GM19452 (cell line): ENCODE results near the gene C11orf42.

Experiments
- ATAC-seq: cut with Tn5 transposase; IDR thresholded peaks from one replicate; pipeline ENCODE4 v1.9.1; 2021; ENCODE audit not compliant: unreplicated experiment

The C11orf42 gene, protein sequence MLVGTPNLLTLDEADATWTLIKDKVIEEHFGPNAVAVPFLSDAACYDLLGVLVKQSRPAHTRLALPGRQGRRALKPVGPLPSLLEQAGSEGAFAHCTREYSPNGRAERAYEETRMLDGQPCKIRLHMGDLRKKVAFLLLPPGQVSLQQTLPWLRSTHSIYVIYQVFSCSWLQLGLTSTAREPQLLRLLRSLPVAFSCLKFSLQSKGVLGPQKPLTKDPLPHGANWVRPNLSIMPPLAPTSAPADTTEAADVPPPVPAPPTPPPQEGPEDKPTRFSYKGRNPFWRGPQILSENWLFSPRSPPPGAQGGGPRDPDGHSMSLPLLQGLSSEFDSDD

DNA sequence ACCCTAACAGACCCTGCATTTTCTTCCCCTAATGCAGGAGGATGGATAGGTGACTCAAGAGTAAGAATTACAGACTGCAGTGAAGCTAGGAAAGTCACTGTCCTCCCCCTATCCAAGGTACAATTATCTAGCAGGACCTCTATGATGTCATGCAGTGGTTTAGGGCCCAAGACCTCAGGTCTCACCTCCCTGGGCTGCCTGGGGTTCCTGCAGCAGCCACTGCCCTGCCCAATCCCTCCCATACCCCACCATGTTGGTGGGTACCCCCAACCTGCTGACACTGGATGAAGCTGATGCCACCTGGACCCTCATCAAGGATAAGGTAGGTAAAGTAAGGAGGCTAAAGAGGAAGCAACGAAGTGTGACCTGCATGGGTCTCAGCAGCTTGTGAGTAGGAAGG, at the start of gene C11orf42:
Gene C11orf42 (plus strand): TSS at position 192 of the 400 bp plus-strand sequence. CDS start 59 bp downstream, at position 251.
- ATAC-seq: no peak

DNA sequence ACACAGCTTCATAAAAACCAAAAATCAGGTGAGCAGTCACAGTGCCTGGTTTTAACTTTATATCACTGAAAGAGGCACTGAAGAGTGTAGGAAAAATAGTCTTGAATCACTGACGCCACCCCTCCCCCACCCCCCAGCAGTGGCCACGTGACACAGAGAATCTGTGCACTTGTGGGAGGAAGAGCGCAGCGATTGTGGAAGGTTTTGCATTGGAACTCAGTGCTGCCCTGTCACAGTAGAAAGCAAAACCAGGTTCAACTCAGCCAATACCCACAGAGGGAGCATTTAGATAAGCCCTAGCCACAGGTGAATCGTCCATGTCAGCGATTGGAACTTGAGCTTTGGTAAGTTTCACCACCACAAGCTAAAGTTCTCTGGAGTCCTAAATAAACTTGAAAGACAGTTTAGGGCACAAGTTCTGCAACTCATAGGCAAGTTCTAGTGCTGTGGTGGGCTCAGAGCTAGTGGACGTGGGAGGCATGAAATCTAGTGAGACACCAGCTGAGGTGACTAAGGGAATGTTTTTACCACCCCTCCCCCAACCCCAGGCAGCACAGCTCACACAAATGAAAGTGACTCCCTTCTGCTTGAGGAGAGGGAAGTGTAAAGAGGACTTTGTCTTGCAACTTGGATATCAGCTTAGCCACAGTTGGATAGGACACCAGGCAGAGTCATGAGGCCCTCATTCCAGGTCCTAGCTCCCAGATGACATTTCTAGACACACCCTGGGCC, 48.6 kb upstream of the C11orf42 start:
- ATAC-seq: no peak

DNA sequence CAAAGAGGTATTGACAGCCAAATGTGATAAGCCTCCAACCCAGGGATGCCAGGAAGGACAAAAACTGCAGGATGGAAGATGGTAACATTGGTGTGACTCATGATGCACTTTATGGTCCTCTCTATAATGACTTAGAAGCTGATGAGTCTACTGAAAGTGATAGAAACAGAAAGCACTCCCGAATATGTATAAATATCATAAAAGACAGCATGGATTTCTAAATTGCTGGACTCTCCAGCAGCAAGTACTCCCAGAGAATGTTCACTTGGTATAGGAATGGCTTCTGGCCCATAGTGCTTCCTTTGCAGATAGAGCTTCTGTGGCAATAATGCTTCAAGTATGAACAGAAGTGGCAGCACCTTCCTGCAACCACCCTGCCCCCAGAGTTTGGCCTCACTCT, 35.1 kb upstream of the C11orf42 start, which contains the start of gene OR52B2:
Gene OR52B2 (minus strand): TSS at position 101 of the 400 bp plus-strand sequence. CDS start 0 bp downstream, at position 101.
- ATAC-seq: no peak

DNA sequence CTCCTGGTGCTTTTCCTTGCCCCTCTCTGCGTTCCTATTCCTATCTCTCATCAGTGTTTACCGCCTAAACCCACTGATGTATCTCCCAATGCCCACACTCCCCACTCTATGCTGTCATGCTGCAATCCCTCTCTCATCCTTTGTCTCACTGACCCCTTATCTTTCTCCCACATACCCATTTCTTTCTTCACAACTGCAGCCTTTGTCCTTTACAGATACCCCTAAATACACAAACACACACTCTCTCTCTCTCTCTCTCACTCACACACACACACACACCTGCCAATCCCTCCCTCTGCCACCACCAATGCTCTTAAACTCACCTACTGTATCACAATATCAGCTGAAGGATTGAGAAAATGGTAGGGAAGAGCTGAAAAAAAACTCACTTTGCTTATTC, 29.9 kb upstream of the C11orf42 start:
- no peak for ATAC-seq

DNA sequence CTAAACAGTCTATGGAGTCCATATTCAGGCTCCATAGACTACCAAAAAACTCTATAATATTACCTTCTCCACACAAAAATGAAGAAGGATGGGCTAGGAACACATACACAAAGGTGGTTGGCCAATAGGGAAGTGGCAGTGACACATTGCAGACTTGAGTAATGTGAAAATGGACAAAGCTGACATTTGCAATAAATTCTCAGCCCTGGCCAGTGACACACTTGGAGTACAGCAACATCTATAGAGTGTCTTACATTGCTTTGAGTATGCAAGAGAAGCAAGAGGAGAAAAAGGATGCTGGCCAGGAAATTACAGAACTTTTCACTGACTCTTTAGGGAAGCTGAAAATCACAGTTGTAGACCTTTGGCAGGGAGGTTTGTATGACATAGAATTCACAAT, 13.6 kb upstream of the C11orf42 start:
- no peak for ATAC-seq

DNA sequence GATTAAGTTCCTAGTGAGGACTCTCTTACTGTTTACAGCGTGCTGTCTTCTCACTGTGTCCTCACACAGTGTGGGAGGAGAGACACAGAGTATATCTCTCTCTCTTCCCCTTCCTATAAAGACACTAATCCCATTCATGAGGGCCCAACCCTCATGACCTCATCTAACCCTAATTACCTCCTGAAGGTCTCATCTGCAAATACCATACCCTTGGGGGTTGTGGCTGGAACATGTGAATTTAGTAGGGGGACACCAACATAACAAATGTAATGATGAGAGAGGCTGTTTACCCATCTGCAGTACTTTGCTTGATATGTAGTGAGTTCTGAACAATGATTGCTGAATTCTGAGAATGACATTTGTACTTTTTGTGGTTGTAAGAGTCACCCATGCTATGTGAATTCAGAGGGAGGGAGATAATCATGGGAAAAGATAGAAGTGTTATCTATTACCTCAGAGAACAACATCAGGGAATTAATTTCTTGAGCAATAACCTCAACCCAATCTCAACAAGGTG, 11.2 kb upstream of the C11orf42 start:
- ATAC-seq: no peak

DNA sequence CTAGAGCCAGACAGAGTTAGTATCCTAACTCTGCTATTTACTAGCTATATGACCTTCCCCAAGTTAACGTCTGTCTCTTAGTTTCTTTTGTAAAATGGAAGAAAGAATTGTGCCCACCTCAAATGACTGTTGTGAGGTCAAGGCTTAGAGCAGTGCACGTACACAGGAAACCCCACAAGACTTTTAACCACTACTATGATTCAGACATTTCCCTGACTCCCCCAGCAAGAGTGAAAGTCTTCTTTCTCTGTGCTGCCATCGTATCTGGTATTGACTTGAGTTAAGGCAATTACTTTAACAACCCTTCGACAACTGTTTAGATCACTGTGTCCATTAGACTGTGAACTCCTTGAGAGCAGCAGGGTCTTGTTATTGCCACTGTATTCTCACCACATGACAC, 9.0 kb upstream of the C11orf42 start:
- no peak for ATAC-seq

DNA sequence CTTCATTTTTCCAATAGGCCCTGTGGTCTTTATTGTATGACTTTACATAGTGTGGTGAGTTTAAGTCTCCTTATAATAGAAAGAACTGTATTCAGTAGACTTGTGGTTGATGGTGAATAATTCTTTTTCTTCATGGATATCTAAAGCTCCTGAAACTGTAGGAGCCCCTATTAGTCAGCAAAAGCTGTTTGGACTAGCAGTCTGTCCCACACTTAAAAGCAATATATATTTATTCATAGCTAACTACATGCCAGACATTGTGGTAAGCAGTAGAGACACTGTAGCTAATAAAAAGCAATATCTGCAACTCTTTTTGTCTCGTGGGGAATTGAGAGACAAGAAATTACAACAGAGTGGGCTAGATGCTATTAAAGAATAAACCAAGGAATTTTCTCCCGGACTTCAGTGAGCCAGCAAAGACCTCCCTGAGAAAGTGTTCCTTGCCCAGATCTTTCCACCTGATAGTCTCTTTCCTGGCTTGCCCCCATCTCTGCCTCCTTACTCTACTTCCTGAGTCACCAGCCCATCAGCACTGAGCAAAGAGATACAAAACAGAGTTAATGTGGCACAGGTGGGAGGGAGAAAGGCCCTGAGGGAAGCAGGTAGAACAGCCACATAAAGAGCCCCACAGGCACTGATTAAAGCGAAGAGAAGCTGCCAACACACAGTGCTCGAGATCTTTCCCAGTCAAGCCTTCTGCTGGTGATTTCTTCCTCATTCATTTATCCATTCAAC, 7.7 kb upstream of the C11orf42 start:
- no peak for ATAC-seq

DNA sequence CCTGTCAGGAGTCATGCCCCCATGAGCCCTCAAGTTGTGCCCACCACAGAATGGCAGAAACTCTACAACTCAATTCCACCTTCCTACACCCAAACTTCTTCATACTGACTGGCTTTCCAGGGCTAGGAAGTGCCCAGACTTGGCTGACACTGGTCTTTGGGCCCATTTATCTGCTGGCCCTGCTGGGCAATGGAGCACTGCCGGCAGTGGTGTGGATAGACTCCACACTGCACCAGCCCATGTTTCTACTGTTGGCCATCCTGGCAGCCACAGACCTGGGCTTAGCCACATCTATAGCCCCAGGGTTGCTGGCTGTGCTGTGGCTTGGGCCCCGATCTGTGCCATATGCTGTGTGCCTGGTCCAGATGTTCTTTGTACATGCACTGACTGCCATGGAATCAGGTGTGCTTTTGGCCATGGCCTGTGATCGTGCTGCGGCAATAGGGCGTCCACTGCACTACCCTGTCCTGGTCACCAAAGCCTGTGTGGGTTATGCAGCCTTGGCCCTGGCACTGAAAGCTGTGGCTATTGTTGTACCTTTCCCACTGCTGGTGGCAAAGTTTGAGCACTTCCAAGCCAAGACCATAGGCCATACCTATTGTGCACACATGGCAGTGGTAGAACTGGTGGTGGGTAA, 6.1 kb upstream of the C11orf42 start, which contains the start of gene OR52W1:
Gene OR52W1 (plus strand): TSS at position 51 of the 637 bp plus-strand sequence. CDS start 0 bp downstream, at position 51.
- no peak for ATAC-seq

DNA sequence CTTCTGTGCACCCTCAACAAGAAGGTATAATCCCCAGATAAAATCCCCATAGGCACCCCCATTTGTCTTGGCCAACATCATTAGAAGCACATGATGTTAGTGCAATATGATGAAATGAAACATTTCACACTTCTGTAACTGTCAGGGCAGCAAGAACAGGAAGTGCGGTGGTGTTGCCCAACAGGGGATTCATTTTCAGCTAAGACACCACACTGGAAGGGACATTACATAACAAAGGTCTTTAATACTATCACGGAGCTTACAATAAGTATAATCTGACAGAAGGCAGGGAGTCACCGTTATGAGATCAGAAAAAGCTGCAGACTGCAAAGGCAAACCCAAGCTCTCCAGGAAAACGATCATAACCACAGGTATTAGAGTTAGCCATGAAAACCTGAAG, 4.4 kb upstream of the C11orf42 start:
- no peak for ATAC-seq

DNA sequence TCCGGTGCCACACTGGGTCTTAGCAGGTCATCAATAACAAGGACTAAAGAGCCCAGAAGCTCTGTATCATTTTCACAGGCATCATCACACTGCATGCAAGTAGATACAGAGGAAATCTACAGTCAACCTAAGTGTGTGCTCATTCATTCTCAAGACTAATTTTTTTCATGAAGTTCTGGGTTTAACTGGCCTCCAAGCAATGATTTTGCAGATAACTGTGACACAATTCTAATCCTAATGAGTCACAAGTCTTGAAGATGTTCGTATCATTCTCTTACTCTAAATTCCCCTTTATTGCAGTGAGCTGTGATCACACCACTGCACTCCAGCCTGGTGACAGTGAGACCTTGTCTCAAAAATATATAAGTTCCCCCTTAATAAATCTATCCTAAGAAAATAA, 3.9 kb upstream of the C11orf42 start:
- ATAC-seq: no peak

DNA sequence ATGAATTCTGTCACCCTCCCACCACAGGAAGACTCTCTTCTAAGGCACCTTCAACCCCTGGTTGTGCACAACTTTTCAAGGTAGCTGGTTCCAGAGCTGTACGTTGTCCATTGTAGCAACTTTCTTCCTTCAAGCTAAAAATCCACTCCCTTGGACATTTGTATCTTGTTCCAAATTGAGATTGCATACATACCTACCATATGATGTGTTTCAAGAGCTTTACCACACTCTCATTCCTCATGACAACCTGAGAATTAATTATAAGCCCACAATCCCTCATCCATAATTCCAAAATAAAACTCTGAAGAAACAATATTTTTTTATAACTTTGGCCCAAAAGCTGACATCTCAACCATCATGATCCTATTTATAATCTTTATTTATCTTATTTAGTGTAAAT, 3.3 kb upstream of the C11orf42 start:
- no peak for ATAC-seq

DNA sequence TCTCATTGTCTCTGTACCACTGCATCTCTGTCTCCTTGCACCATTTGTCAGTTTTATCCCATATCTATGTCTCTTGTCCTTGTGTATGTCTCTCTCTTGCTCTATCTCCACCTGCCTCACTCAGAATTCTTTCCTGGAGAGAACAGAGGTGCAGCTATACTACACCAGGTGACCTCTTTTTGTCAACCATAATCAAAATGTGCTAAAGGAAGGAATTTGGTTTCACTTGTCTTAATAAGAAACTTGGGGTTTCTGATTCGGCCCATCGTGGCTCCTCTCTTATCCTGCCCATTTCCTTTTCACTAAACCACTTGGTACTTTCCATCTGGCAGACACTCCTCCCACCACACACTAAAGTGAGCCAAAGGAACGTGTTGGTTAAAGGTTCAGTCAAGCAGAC, 2.0 kb upstream of the C11orf42 start:
- ATAC-seq: peak; percentile 84

DNA sequence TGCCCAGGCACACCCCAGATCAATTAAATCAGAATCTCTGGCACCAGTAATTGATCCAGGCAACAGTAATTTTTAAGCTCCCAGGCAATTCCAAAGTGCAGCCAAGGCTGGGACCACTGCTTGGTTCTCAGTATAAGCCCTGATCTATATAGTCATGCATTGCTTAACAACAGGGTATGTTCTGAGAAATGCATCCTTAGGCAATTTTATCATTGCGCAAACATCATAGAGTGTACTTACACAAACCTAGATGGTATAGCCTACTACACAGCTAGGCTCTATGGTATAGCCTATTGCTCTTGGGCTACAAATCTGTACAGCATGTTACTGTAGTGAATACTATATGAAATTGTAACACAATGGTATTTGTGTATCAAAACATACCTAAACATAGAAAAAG, 651 bp upstream of the C11orf42 start:
- ATAC-seq: no peak

DNA sequence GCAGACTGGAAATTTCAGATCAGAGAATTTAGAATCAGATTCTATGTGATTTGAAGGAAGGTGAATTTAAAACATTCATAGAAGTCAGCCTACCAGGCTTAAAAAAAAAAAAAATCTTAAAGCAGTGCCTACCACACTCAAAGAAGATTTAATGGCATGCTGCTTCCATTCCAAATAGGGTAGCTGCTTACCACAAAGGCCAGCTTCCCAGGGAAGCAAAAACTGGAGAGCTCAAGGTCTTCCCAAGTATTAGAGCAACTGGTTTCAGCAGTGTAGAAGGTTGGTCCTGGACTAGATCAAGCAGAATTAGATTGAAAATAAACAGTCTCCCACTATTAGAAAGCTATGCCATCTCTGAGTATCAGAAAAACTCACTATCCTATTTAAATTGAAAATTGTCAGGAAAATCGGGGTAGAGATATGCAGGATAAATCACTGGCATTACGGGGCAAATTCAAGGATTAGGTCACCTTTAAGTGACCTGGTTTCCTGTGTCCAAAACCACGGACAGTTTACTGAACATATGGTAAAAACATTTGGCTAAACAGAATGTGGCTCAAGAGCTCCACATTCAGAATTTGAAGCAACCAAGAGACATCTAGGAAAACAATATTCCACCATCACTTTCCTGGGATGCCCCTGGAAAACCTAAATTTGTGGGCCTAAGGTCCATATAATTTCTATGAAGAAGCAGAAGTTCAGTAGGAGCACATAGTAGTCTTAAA, 1.3 kb downstream of the C11orf42 start:
- ATAC-seq: no peak

DNA sequence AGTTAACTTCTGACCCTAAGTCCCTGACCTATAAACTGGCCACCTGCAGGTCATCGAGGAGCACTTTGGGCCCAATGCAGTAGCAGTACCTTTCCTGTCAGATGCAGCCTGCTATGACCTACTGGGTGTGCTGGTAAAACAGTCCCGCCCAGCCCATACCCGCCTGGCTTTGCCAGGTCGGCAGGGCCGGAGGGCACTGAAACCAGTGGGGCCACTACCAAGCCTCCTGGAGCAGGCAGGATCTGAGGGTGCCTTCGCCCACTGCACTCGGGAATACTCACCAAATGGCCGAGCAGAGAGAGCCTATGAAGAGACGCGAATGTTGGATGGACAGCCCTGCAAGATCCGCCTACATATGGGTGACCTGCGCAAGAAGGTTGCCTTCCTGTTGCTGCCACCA, 4.4 kb downstream of the C11orf42 start:
- ATAC-seq: no peak

DNA sequence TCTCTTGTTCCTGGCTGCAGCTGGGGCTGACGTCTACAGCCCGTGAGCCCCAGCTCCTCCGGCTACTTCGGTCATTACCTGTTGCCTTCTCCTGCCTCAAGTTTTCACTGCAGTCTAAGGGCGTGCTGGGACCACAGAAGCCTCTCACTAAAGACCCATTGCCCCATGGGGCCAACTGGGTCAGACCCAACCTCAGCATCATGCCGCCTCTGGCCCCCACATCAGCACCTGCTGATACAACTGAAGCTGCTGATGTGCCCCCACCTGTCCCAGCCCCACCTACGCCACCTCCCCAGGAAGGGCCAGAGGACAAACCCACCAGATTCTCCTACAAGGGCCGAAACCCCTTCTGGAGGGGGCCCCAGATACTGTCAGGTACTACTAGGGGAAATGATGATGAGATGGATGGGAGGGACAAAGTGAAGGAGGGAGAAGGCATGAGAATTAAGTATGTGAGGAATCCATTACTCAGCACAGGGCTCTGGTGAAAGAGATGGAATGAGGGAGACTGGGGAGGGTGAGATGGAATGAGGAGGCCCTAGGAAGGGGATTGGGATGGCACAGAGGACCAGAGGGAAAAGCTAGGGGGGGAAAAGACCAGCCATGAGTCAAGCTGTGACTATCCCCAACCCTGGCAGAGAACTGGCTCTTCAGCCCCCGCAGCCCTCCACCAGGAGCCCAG, 5.1 kb downstream of the C11orf42 start:
- ATAC-seq: no peak

DNA sequence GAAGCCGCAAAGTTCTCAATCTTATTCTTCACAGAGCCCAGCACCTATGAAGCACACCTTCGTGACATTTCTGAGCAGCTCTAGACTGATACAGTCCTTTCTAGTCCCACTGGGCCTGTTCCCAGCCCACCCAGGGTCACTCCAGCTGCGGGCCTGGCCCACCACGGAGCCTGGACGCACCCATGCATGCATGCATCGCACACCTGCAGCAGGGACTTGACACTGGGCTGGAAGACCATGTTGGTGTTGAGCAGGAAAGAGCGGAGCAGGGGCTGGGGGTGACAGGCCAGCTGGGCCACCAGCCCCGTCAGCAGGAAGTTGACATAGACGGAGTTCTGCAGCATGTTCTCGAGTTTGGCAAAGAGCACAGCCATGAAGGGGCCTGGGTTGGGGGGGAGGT, 9.2 kb downstream of the C11orf42 start:
- ATAC-seq: no peak

DNA sequence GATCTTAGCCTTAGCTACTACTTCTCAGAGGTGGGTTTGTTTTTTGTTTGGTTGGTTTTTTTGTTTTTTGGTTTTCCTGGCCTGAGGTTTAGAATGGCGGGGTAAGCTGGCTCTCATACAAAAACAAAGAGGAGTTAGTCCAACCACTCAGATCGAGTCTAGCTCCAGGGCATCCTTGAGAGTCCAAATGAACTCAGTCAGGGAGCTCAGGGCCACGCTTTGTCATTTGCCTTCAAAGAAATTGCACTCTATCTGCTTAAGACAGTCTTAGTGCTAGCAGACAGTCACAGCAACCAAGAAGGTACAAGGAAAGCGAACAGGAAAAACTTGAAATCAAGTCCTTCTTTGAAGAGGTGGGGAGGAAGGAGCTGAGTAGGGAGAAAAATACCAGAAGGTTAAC, 11.1 kb downstream of the C11orf42 start:
- no peak for ATAC-seq

DNA sequence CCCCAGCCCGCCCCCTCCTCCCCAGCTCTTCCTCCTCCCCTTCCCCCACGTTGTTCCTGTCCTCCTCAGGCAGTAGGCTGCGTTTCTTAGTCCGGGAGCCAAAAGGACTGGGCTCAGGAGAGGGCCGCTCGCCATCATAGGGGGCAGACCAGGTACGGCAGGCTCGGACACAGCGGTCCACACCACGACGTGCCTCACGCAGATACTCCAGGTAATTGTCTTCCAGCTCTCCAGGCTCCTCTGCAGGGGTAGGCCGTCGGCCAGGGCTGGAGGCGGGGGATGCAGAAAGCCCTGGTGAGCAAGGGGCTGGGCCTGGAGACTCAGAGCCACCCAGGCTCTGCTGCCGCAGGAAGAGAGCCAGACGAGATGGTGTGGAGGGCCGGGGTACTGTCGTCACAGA, 12.4 kb downstream of the C11orf42 start:
- no peak for ATAC-seq
